ENCODE results near the gene HOATZ. TPM values are rescaled to one million over a fixed set of nuclear protein-coding genes. Genes with fewer than 3 reads are reported as not detected.

HOATZ gene
- total RNA-seq, 1 donor from 2014 or later: not detected

GRCh38 chr11:111521135-111521534 is 6.6 kb downstream of the HOATZ start:
- no peak for DNase-seq (ENCODE audit: low spot score)

DNA sequence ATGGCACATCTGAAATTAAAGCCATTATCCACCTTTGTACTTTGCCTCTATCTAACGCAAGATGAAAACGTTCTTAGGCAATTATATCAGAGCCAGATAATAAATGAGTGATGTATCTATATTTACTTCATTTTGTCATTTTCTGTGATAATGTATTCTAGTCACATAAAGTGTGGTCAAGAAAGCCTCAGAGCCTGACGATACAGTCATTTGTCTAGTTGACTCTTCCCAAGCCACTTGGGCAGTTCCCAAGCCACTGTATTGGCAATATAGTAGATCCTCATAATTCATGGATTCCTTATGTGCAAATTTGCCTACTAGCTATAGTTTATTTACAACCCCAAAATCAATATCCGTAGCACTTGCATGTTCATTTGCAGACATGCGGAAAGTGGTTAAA is 7.8 kb downstream of the HOATZ start:
- DNase-seq (ENCODE audit: low spot score): no peak

DNA sequence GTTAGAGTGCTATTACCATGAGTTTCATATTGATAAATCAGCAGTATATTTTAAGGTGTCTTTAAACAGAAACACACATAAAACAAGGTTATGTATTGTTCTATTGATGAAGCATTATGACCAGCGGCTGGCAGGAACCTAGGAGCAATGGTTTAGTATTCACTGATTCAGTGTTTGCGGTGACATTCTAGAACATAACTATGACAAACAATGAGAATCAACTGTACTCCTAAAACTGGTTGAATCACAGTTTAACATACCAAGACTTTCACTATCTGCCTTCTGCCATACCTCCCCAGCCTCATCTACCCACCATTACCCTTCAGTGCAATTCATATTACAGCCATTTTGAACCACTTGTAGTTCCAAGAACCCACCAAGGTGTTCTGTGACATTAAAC is 8.8 kb downstream of the HOATZ start:
- DNase-seq (ENCODE audit: low spot score): no peak

DNA sequence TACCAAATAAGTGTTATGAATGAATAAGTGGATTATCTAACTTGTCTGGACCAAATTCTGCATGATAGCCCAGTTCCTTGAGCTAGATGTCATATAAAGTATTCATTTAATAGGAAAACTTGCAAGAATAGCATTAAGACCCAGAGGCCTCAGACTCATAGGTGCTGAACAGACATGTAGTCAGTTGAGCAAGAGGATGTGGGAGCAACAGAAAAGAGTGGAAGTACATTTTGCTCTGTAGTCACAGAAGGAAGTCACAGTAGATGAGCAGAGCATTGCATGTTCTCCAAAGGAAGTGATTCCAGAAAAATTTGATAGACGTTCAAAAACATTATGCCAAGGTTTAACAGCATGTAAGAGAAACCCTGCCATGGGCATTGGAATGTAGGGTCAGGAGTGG is 9.5 kb downstream of the HOATZ start:
- no peak for DNase-seq (ENCODE audit: low spot score)

- no peak for DNase-seq (ENCODE audit: low spot score)
These were observed 10.9 kb downstream of the HOATZ start for GRCh38 chr11:111525456-111525855.

DNA sequence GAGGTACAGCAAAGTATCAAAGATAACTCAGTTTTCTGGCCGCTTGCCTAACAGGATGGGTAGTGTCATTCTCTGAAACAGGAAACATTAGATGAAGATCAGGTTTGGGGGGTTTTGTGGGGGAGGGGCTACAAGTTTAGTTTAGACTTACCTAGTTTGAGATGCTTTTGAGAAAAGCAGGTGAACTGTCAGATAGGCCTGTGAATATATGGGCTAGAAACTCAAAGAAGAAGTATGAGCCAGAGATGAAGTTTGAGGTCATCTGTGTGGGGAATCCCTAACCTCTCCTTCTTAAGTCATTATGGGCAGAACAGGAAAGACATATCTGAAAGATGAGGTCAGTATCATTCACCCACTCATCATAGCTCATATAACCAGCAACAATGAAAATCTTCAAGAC is 11.9 kb downstream of the HOATZ start:
- no peak for DNase-seq (ENCODE audit: low spot score)

DNA sequence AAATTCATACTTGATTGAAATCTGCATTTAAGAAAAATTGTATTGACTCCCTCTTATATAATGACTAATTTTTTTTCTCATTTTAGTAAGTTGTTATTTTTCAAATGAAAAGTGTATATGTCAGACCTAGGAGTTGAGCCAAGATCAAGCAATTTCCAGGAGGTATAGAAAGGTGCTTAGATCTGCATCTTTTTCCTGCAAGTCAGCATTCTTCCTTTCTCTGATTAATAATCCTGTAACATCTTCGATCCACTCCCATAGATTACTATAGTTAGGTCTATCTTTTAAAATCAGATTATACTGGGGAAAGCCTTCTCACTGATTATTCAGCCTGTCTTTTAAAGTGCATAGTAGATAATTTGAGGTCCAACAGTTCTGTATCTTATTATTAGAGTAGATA is 12.7 kb downstream of the HOATZ start:
- DNase-seq (ENCODE audit: low spot score): no peak

- no peak for DNase-seq (ENCODE audit: low spot score)
These were observed 14.0 kb downstream of the HOATZ start for GRCh38 chr11:111528557-111528956.

GRCh38 chr11:111530091-111530490 is 15.5 kb downstream of the HOATZ start:
- DNase-seq (ENCODE audit: low spot score): no peak

GRCh38 chr11:111531136-111531535 is 16.6 kb downstream of the HOATZ start:
- no peak for DNase-seq (ENCODE audit: low spot score)

DNA sequence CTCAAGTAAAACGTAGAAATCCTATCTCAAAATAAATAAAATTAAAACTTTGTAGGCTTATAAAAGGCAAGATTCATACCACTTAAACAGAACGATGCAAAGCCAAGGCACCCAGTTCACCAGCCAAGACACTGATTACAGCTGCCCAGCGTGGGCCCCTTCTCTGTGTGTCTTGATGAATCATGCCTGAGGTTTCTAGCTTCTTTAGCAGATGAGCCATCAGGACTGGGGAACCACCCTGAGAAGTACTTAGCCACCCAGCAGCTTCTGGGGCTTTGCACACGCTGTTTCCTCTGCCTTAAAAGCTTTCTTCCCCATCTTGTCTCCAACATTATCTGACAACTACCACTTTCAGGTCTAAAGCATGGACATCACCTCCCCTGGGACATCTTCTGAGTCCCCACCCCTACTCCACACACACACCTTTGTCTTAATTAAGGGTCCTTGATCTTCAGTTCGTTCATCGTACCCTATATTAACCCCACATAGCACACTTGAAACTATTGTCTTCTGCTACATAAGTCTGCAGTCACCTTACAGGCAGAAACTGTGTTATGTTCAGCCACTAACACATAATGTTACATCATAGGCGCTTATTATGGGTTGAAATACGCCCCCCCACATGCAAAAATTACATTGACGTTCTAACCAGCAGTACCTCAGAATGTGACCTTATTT is 17.2 kb downstream of the HOATZ start:
- no peak for DNase-seq (ENCODE audit: low spot score)

DNA sequence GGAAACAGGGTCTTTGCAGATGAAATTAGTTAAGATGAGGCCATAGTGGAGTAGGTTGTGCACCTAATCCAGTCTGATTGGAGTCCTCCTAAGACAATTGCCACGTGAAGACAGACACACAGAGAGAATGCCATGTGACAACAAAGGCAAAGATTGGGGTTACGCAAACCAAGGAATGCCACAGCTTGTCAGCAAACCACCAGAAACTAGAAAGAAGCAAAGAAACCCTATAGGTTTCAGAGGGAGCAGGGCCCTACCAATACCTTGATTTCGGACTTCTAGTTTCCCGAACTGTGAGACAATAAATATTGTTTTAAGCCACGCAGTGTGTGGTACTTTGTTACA is 17.8 kb downstream of the HOATZ start:
- DNase-seq (ENCODE audit: low spot score): no peak

DNA sequence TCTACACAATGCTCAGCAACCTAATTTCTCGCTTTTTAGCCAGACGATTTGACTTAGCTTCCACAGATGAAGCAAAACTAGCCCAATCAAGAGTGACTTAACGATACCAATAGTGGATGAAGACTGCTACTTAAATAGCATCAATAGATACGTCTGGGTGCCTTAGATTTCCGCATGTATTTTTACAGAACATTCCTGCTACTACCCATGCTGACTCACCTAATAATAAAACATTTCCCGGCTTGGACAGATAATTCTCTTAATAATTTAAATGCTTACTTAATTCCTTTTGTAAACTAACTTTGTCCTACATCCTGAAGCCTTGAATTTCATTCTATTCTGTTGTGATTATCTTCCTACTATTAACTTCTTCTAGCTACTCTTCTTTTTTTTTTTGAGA is 20.7 kb downstream of the HOATZ start:
- DNase-seq (ENCODE audit: low spot score): no peak

DNA sequence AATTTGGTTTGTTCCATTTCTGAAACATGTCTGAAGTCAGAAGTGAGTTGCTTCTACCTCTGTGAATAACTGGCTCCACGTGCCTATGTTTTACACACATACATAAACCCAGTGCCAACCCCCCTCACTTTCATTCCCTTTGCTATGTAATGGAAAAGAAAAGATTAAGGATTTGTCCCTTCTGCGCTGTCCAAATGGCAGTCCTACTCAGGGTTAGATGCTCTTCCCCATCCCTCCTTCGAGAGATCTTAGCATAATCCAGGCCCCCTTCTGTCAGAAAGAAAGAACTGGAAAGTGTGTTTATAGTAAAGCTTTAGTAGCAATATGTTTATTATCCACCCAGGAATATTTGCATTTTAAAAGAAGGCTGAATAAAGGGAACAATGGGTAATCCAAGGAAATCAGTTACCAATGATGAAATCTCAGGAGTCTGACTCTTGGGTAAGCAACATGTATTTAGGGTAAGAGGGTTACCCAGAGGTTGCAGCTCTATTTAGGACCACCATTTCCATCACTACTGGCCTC is 22.8 kb downstream of the HOATZ start:
- DNase-seq (ENCODE audit: low spot score): no peak

GRCh38 chr11:111538407-111539114 is 24.0 kb downstream of the HOATZ start:
- no peak for DNase-seq (ENCODE audit: low spot score)

- DNase-seq (ENCODE audit: low spot score): no peak
These were observed 25.0 kb downstream of the HOATZ start for GRCh38 chr11:111539426-111540113.

DNA sequence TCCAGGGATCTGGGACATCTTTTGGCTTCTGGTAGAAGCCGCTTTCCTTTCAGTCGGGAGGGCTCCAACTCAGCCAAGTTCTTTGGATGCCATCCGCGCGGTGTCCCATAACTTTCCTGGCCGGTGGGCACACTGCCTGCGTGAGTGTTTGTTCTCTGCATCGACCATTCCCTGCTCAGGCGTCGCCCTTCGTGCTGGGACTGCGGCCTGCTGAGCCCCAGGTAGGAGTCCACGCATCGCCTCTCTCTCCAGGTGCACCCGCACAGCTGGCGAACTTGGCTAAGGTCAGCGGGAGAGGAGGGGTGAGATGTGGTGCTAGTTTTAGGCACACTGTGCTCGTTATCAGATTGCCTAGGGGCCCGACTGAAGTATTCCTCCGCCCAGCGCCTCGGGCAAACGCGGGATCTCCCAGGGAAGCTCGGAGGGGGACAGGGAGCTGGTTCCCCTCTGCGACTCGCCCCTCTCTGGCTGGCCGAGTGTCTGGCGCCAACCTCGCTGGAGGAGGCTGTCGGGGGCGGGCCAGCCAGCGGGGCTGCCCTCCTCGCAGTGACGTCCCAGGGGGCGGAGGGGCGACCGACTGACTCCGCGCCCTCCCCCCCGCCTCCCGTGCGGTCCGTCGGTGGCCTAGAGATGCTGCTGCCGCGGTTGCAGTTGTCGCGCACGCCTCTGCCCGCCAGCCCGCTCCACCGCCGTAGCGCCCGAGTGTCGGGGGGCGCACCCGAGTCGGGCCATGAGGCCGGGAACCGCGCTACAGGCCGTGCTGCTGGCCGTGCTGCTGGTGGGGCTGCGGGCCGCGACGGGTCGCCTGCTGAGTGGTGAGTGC is 25.7 kb downstream of the HOATZ start, which contains the start of gene LAYN:
Gene LAYN (plus strand): TSS at position 607 of the 823 bp plus-strand sequence. CDS start 124 bp downstream, at position 731.
- DNase-seq (ENCODE audit: low spot score): no peak

GRCh38 chr11:111540937-111541253 is 26.3 kb downstream of the HOATZ start:
- DNase-seq (ENCODE audit: low spot score): no peak

DNA sequence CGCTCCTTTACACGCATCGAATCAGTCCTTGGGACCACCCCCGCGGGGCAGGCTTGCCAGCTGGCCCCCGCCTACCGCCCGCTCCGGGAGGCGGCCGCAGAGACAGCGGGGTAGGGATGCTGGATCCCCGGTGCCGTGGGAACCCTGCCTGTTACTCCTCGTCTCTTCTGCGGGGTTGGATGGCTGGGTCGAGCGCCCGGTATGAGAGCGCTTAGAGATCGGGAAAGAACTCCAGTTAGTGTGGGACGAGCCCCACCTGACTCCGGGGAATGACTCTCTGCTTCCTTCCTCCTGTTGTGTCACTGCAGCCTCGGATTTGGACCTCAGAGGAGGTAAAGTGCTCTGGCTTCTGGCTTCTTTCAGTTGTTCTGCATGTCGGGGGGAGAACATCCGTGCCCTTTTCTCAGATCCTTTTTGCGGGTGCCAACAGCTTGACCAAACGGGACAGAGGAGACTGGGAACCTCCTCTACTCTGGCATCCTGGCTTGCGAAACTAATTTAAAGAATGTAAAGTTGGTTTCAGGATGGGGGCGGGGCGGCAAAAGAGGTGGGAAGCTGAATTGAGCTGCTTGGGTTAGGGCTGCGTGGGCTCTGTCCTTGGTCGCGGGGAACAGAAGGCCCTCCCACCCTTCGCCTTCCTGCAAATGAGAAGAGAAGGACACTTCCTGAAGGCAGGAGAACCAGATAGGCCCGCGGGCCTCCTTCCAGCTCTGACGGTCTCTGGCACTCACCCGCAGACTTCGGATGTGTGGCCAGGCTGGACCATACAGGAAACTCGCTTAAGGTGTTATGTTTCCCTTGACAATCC is 26.9 kb downstream of the HOATZ start:
- DNase-seq (ENCODE audit: low spot score): no peak

- DNase-seq (ENCODE audit: low spot score): no peak
These were observed 28.2 kb downstream of the HOATZ start for GRCh38 chr11:111542606-111543275.
